ENCODE data around the gene PPHLN1. TPM values are rescaled to one million over a fixed set of nuclear protein-coding genes. Genes with fewer than 3 reads are reported as not detected.

PPHLN1 gene, protein sequence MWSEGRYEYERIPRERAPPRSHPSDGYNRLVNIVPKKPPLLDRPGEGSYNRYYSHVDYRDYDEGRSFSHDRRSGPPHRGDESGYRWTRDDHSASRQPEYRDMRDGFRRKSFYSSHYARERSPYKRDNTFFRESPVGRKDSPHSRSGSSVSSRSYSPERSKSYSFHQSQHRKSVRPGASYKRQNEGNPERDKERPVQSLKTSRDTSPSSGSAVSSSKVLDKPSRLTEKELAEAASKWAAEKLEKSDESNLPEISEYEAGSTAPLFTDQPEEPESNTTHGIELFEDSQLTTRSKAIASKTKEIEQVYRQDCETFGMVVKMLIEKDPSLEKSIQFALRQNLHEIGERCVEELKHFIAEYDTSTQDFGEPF
- 86.1 and 91.5 TPM in 2 replicates for total RNA-seq

DNA sequence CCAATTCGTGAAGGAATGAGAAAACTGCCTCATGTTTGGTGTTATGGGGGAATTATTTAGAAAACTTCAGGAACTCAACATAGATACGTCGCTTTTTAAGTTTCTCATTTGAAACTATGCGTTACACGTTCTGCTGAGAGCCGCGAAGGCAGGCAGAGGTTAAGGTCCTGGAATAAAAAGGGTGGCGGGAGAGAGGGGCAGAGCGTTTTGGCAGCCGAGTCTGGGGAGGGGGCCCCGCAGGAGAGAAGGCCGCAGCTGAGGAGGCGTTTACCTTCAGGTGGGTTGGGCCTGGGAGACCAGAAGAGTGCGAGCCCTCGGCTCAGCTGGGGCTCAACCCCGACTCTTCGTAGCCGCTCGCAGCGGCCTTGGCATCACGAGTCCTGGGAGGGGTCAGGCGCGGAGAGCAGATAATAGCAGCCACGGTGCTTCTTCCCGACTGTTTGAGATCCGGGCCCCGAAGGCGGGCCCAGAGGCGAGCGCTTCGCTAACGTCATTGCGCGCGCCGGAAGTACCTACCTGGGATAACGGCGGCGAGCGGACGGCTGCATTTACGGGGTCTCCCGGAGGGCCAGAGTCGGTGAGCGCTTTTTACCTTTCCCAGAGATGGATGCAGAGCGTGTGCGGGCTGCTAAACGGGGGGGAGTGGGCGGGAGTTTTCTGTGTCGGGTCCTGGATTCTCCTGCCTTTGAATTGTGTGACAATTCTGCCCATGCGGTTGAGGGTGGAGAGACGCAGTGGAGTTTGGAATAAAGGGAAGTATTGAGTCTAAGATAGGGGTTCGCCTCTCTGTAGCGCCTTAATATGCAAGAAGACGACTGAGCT, at the start of gene PPHLN1, which contains the start of gene ZCRB1:
Gene PPHLN1 (plus strand): TSS at position 515 of the 822 bp plus-strand sequence. CDS start 9,736 bp downstream, outside the sequence.
Gene ZCRB1 (minus strand): TSS at position 442 of the 822 bp plus-strand sequence. CDS start 1,992 bp downstream, outside the sequence.
- intact Hi-C loops (cut with micrococcal nuclease): loop anchor here (1.0 to 2.0 kb wide), 4 partner anchors 88 to 1481 kb away; partner anchors contain the start of genes GXYLT1, TWF1 and YAF2

DNA sequence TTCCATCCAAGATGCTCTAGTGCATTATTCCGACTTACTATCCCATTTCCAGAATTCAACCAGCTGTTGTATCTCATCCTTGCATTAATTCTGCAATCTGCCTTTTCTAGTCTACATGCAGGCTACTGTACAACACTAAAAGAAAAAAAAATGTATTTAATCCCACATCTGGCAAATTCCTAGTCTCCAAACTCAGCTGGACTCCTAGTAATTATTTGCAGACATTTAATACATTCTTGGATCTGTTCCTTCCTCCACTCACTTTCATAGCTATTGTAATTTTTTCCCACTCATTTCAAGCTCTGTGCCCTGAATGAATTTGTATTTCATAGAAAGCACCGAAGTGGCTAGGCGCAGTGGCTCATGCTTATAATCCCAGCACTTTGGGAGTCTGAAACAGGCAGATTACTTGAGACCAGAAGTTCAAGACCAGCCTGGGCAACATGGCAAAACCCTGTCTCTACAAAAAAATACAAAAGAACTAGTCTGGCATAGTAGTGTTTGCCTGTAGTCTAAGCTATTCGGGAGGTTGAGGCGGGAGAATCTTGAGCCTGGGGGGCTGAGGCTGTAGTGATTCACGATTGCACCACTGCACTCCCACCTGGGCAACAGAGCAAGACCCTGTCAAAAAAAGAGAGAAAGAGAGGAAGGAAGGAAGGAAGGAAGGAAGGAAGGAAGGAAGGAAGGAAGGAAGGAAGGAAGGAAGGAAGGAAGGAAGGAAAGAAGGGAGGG, 48.4 kb upstream of the PPHLN1 start:
- intact Hi-C loops (cut with micrococcal nuclease): no loop called here

DNA sequence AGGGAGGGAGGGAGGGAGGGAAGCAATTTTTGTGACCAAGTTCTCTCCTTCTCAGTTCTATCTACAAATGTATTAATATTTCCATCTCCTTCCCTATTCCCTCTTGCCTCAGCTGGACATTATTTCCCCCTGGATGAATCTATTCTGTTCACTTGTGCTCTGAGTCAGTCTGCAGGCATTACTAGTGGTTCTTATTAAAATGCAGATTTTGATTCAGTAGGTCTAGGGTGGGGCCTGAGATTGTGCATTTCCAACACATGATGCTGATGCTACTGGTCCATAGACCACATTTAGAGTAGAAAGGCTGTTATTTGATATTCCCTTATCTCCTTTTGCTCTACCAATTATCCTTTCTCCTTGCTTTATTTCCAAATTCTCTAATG, 47.8 kb upstream of the PPHLN1 start:
- intact Hi-C loops (cut with micrococcal nuclease): no loop called here

DNA sequence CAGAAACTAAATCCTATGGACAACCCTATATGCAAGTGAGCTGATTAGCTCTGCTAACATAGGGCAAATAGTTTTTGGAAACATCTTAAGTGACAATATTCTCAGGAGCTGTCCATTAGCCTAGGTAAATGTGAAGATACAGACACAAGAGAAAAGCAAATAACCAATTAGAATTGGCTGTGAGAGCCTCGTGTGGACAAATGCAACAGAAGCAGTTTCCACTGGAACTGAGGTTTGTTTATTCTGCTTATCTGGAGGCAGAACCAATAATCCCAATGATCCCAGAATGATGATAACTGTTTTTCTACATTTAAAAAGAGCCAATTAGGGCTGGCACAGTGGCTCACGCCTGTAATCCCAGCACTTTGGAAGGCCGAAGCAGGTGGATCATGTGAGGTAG, 44.7 kb upstream of the PPHLN1 start:
- intact Hi-C loops (cut with micrococcal nuclease): no loop called here

DNA sequence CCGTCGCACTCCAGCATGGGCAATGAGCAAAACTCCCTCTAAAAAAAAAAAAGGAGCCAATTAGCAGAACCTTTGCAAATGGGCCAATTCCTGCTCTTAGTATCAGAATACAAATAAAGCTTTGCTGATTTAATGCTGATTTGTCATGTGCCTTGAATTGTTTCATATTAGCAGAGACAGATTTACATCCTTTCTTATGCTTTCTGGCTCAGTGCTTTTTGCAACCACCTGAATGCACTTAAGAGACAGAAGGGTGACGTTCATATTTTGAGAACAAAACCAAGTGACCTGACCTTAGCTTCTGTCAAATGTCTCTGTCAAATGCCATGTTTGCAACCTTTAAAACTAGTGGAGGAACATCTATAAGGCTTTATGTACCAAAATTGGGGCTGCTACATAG, 44.1 kb upstream of the PPHLN1 start:
- intact Hi-C loops (cut with micrococcal nuclease): no loop called here

DNA sequence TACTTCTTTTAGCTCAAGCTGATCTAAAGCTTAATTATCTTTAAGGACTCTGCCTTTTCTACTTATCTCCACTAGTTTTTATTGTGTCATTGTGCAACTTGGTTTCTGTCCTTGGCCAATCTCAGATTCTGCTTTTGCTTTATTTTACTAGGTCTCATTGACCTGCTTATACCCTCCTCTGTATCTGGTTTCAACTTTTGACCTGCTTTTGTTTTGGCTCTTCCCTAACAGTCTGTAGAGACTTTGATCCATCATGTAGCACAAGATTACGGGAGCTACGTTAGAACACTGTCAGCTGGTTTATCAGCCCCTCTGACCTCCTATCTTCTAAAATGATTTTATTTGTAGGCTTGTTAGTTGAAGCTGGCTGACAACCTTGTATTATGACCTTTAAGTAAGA, 43.7 kb upstream of the PPHLN1 start:
- intact Hi-C loops (cut with micrococcal nuclease): no loop called here

DNA sequence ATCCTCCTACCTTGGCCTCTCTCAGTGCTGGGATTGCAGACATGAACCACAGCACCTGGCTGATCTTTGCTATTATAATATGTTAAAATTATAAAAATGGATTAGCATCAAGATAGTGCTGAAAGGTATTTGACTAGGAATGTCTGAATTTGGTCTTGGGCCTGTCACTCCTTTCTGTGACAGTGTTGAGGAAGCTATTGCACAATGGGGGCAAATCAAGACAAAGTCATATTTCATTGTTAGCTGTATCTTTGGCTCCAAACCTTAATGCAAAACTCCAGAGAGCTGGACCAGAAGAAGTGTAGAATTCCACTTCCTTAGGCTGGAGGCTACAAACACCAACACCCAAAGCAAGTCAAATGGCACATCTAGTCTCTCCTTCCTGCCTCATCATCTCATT, 42.2 kb upstream of the PPHLN1 start:
- intact Hi-C loops (cut with micrococcal nuclease): no loop called here

DNA sequence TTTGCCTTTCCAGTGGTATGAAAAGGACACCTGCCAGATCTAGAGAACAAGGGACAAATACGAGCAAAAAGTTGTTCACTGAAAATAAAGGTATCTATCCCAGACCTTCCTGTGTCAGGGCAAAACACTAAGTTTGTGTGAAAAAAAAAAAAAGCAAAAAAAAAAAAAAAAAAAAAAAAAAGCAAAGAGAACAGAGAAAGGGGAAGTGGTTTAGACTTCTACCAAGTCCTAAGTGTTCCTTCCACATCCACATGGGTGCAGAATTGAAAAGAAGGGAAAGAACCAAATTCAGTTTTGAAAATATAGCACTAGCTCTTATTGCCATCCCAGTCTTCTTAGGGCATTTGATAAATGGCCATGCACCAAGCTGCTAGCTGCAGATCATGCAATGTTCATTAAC, 41.8 kb upstream of the PPHLN1 start:
- intact Hi-C loops (cut with micrococcal nuclease): no loop called here

DNA sequence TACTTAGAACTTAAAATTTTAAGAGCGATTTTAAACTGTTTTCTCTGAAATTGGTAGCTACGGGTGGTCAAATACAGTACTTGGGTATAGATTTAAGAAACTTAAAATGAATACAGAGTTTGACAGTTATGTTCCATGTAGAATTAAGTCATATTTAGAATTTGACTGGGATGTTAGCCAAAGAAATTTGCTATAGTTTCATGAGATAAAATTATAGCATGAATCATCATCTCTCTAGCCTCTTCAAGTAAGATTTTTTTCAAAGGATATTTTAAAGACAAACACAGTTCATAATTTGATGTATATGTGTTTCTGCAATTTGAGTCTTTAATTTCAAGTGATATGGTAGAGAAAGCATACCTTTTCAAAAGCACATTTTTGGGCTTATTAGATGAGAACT, 41.1 kb upstream of the PPHLN1 start:
- intact Hi-C loops (cut with micrococcal nuclease): no loop called here

DNA sequence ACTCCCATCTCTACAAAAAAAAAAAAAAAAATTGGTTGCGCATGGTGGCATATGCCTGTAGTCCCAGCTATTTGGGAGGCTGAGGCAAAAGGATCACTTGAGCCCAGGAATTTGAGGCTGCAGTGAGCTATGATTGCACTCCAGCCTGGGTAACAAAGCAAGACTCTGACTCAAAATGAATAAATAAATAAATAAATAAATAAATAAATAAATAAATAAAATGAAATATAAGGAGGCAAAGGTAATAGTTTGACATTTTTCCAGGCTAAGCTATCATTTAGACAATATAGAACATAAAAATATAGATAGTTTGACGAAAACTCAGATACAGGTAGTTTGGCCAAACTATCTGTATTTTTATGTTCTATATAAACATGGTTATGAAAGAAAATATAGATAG, 40.5 kb upstream of the PPHLN1 start:
- intact Hi-C loops (cut with micrococcal nuclease): no loop called here

DNA sequence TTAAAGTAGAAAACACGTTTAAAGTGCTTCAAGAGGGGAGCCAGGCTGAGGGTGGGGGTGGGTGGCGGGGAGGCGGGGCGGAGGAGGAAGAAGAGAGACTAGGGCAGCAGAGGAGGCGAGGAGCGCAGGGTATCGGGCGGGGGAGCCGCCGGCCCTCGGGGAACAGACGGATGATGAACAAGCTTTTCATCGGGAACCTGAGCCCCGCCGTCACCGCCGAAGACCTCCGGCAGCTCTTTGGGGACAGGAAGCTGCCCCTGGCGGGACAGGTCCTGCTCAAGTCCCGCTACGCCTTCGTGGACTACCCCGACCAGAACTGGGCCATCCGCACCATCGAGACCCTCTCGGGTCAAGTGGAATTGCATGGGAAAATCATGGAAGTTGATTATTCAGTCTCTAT, 39.2 kb upstream of the PPHLN1 start:
- intact Hi-C loops (cut with micrococcal nuclease): no loop called here

DNA sequence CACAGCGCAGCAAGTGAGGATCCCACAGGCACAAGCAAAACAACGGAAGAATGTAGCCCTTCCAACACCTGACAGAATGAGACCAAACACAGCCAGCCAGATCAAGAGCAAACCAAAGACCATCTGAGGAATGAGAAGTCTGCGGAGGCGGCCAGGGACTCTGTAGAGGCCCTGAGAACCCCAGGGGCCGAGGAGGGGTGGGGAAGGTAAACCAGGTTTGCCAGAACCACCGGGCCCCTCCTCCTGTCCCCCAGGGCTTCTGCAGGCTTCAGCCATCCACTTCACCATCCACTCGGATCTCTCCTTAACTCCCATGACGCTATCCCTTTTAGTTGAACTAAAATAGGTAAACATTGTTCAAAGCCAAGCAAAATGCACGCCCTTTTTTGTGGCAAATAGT, 37.4 kb upstream of the PPHLN1 start:
- intact Hi-C loops (cut with micrococcal nuclease): no loop called here

DNA sequence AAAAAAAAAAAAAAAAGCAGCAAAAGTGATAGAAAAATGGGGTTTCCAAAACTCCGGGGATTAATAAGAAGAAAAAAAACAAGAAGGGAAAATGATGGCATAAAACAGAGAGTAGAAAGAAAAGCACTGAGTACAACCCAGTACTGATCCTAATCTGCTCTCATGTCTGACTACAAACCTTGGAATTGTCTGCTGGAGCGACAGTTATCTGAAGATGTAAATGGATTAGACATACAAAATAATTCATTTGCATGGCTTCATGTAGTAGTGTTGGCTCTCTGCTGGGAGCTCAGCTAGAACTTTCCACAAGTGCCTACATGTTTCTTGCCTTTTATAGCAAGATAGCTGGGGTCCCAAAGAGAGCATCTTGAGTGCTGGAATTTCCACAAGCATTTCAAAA, 34.3 kb upstream of the PPHLN1 start:
- intact Hi-C loops (cut with micrococcal nuclease): no loop called here

DNA sequence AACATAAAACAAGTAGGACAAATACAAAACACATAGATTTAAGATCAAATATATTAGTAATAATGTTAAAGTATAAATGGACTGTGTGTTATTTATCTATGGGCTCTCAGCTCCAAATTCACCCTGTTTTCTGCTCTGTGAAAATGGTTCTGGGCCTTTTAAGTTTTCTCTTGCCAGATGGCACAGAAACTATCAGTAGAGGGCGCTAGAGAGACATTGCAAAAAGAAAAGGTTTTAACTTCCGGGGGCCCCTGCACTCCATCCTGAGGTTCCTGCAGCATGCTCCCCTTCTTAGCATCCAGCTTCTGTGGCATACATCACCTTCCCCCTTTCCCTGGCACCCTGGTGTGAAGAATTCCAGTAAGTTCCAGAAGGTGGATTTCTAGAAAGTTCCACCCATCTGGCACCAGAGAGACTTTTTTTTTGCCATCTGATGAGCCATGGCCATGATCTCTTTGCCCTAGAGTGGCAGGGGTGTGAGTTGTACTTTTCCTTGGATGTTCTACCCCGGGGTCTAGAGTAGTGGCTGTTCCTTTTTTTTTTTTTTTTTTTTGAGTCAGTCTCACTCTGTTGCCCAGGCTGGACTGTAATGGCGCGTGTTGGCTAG, 29.4 kb upstream of the PPHLN1 start:
- intact Hi-C loops (cut with micrococcal nuclease): no loop called here

DNA sequence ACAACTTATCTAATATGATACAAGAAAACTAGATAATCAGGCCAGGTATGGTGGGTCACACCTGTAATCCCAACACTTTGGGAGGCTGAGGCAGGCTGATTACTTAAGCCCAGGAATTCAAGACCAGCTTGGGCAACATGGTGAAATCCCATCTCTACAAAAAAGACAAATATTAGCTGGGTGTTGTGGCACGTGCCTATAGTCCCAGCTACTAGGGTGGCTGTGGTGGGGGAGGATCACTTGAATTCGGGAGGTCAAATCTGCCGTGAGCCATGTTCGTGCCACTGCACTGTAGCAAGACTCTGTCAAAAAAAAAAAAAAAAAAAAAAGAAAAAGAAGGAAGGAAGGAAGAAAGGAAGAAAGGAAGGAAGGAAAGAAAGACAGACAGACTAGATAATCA, 27.1 kb upstream of the PPHLN1 start:
- intact Hi-C loops (cut with micrococcal nuclease): no loop called here

DNA sequence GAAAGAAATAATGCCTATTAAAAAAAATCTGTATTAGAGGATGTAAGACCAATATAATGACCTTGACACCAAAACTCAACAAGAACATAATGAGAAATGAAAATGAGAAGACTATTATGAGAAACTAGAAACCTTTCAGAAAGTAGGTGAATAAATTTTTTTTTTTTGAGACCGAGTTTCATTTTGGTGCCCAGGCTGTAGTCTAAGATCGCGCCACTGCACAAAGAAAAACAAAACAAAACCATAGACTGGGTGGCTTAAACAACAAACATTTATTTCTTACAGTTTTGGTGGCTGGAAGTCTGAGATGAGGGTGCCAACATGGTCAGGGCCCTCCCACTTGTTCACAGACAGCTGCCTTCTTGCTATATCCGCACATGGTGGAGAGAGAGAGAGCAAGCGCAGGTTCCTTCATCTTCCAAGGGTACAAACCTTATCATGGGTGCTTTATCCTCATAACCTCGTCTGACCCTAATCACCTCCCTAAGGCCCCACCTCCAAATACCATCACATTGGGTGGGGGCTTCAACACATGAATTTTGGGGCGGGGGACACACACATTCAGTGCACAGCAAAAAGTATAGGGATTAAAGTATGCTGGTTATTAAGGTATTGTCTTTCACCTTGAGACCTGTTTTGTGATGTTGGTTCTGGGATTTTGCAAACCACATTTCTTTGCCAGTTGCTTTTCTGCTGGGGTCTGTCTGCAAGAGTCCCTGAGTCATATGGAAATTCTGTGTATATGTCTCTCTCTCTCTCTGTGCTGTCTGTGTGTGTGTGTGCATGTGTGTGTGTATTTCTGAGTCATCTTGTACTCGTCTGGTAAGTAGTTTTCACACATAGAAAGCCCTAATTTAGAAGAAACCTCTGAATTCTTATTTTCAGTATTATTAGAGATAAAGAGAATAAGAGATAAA, 26.3 kb upstream of the PPHLN1 start:
- intact Hi-C loops (cut with micrococcal nuclease): no loop called here

DNA sequence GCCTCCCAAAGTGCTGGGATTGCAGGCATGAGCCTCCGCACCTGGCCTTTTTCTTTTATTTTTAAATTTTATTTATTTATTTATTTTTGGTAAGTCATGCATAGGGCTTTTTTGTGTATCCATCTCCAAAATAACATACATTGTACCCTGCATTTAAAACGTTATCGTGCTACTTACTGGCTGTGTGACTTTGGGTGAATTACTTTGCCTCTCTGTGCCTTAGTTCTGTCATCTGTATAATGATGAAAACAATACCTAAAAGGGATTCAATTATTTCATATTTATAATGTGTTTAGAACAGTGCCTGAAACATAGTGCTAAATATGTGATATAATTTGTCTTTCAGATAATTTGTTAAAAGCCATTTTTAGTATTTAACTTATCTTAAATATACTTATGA, 19.7 kb upstream of the PPHLN1 start:
- intact Hi-C loops (cut with micrococcal nuclease): no loop called here

DNA sequence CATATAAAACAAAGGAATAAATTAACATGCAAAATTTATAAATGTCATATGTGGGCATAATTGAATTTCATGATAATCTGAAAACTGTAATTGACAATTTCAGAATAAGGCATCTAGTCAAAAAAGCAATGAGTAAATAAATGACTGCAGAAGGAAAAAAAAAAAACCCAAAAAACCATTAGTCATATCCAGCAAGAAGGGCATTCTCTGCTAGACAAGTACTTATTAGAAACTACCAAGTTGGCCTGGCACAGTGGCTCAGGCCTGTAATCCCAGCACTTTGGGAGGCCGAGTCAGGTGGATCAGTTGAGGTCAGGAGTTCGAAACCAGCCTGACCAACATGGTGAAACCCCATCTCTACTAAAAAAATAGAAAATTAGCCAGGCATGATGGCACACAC, 17.6 kb upstream of the PPHLN1 start:
- intact Hi-C loops (cut with micrococcal nuclease): no loop called here

DNA sequence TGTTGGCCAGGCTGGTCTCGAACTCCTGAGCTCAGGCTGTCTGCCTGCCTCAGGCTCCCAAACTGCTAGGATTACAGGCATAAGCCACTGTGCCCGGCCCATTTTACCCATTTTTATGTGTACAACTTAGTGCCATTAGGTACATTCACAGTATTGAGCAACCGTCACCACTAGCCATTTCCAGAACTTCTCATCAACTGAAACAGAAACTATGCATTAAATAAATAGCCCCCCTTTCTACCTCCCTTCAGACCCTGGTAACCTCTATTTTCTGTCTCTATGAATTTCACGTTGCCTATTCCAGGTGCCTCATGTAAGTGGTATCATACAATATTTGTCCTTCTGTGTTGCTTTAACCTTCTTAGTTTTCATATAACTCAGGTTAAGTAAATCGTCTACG, 16.0 kb upstream of the PPHLN1 start:
- intact Hi-C loops (cut with micrococcal nuclease): no loop called here

DNA sequence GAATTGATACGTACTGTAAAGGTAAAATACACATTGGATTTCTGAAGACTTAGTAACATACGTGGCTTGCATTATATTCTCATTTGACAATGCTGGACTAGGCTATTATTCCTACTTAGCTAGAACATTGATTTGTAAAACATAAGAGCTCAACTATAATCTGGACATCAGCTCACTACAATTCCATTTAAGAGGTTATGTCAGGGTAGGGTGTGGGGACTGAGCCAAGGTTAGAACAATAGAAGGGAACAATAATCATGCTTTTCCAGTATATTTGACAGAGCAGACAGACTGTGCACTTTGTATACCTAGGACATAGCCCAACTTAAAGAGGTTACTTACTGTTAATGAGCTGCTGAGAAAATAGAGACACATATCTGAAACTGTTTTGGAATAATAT, 10.9 kb upstream of the PPHLN1 start:
- intact Hi-C loops (cut with micrococcal nuclease): no loop called here
